DMS 273 treated with DMSO at 0.1 percent for 48 hours (cell line): ENCODE results near the gene TPP1.

Source experiments
- DNase-seq: peaks from one replicate; lab custom pipeline; 2025; lab: John Stamatoyannopoulos, UW

Gene TPP1

DNA sequence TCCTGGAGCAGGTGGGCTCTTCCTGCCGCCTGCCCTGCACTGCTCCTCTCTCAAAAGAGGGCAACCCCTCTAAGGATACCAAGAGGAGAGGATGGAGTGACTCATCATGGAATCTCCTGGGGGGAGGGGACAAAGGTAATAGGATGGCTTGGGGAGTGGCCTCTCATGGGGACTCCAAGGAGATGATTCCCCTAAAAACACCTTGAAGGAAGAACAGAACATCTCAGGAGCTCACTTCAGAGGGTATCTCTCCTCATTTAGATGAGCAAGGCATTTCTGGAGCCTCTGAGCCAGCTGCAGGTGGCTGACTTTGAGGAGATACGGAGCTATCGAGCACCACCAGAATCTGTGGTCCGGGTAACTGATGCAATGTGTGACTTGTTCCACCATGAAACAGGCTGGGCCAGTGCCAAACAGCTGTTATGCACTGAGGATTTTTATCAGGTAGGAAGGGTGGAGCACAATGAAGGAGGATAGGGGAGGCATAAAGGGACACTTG, 56.1 kb downstream of the TPP1 start:
- DNase-seq: no peak
